ENCODE measurements around the gene OBP2B.

Gene OBP2B

DNA sequence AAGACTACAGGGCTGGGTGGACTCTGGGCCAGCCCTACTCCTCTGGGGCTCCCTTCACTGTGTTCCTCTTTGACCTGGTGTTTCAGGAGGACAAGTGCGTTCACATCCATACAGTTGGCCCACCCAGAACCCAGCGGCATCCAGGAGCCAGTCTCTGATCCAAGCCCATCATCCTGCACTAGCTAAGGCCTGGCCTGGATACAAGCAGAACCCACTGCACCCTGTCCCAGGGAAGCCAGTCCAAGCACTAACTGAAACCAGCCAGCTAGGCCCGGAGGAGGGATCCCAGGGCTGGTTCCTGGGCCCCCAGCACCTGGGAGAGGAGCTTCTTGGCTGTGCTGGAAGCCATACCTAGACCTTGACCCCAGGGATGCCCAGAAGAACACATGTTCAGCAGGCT, 41.3 kb downstream of the OBP2B start:
- Histone ChIP-seq H3K4me3 (ENCODE audit: insufficient read depth, low read length, poor library complexity, severe bottlenecking) (no peak overlapping the region), H3F3A (ENCODE audit: insufficient read depth) (no peaks in the 10 kb centered on the region), H3K9ac (ENCODE audit: low read length) (no peak overlapping the region), H2AFZ (ENCODE audit: low read depth, low read length, severe bottlenecking) (no peak overlapping the region), H3K9me2 (replicated peaks; ENCODE audit: insufficient read depth, low read length) (no peaks in the 10 kb centered on the region), H4K20me1 (ENCODE audit: low read depth, low read length) (no peaks in the 10 kb centered on the region), H3K4me2 (ENCODE audit: low read depth, low read length, poor library complexity, severe bottlenecking) (no peak overlapping the region), H3K27ac (ENCODE audit: low read depth, low read length) (no peak overlapping the region), H3K79me2 (ENCODE audit: insufficient read depth, low read length) (no peaks in the 10 kb centered on the region), H3K36me3 (ENCODE audit: low read length) (no peaks in the 10 kb centered on the region), H3K27me3 (ENCODE audit: low read length) (no peaks in the 10 kb centered on the region), H3K9me3 (ENCODE audit: insufficient read depth, low read length) (no peaks in the 10 kb centered on the region)
- TF ChIP-seq, protein P1, sequence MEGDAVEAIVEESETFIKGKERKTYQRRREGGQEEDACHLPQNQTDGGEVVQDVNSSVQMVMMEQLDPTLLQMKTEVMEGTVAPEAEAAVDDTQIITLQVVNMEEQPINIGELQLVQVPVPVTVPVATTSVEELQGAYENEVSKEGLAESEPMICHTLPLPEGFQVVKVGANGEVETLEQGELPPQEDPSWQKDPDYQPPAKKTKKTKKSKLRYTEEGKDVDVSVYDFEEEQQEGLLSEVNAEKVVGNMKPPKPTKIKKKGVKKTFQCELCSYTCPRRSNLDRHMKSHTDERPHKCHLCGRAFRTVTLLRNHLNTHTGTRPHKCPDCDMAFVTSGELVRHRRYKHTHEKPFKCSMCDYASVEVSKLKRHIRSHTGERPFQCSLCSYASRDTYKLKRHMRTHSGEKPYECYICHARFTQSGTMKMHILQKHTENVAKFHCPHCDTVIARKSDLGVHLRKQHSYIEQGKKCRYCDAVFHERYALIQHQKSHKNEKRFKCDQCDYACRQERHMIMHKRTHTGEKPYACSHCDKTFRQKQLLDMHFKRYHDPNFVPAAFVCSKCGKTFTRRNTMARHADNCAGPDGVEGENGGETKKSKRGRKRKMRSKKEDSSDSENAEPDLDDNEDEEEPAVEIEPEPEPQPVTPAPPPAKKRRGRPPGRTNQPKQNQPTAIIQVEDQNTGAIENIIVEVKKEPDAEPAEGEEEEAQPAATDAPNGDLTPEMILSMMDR (IDR thresholded peaks at IDR 0.05; ENCODE audit: insufficient read depth, low read length, poor library complexity, severe bottlenecking) = no peak
- TF ChIP-seq EZH2phosphoT487 (conservative IDR thresholded peaks at IDR 0.05; ENCODE audit: low read length) = no peak

GRCh38 chr9:133167096-133167730, 41.8 kb downstream of the OBP2B start:
- Histone ChIP-seq H3K9me2 (replicated peaks; ENCODE audit: insufficient read depth, low read length) (no peaks in the 10 kb centered on the region), H3K36me3 (ENCODE audit: low read length) (no peaks in the 10 kb centered on the region), H3K9me3 (ENCODE audit: insufficient read depth, low read length) (no peaks in the 10 kb centered on the region), H4K20me1 (ENCODE audit: low read depth, low read length) (no peaks in the 10 kb centered on the region), H3K4me2 (ENCODE audit: low read depth, low read length, poor library complexity, severe bottlenecking) (no peak overlapping the region), H3F3A (ENCODE audit: insufficient read depth) (no peaks in the 10 kb centered on the region), H3K9ac (ENCODE audit: low read length) (no peak overlapping the region), H3K79me2 (ENCODE audit: insufficient read depth, low read length) (no peaks in the 10 kb centered on the region), H3K27me3 (ENCODE audit: low read length) (no peaks in the 10 kb centered on the region), H3K4me3 (ENCODE audit: insufficient read depth, low read length, poor library complexity, severe bottlenecking) (no peak overlapping the region), H2AFZ (ENCODE audit: low read depth, low read length, severe bottlenecking) (no peak overlapping the region), H3K27ac (ENCODE audit: low read depth, low read length) (no peak overlapping the region)
- TF ChIP-seq, protein P1 (IDR thresholded peaks at IDR 0.05; ENCODE audit: insufficient read depth, low read length, poor library complexity, severe bottlenecking) = no peak
- TF ChIP-seq EZH2phosphoT487 (conservative IDR thresholded peaks at IDR 0.05; ENCODE audit: low read length) = no peak

- H3K4me2 ChIP-seq (ENCODE audit: low read depth, low read length, poor library complexity, severe bottlenecking) = no peak overlapping the region
These were observed 42.7 kb downstream of the OBP2B start for GRCh38 chr9:133166392-133166791.

More at GRCh38 chr9:133166392-133166791, 42.7 kb downstream of the OBP2B start:
- H2AFZ ChIP-seq (ENCODE audit: low read depth, low read length, severe bottlenecking) = no peak overlapping the region
- TF ChIP-seq, protein P1 (IDR thresholded peaks at IDR 0.05; ENCODE audit: insufficient read depth, low read length, poor library complexity, severe bottlenecking) = no peak
- TF ChIP-seq EZH2phosphoT487 (conservative IDR thresholded peaks at IDR 0.05; ENCODE audit: low read length) = no peak
- no peaks in the 10 kb centered on the region for H3K27me3 ChIP-seq (ENCODE audit: low read length)
- no peaks in the 10 kb centered on the region for H3F3A ChIP-seq (ENCODE audit: insufficient read depth)
- no peaks in the 10 kb centered on the region for H3K9me2 ChIP-seq (replicated peaks; ENCODE audit: insufficient read depth, low read length)
- H3K36me3 ChIP-seq (ENCODE audit: low read length) = no peaks in the 10 kb centered on the region
- H3K27ac ChIP-seq (ENCODE audit: low read depth, low read length) = no peak overlapping the region
- H3K4me3 ChIP-seq (ENCODE audit: insufficient read depth, low read length, poor library complexity, severe bottlenecking) = no peak overlapping the region
- H4K20me1 ChIP-seq (ENCODE audit: low read depth, low read length) = no peaks in the 10 kb centered on the region
- H3K79me2 ChIP-seq (ENCODE audit: insufficient read depth, low read length) = no peaks in the 10 kb centered on the region
- H3K9ac ChIP-seq (ENCODE audit: low read length) = no peak overlapping the region
- H3K9me3 ChIP-seq (ENCODE audit: insufficient read depth, low read length) = no peaks in the 10 kb centered on the region
